ENCODE results near the gene IL1A.
A peak's percentile ranks its signal among the peaks of the same experiment; 100 is the strongest.
"Not testable (repeated sequence)": the region's sequence is repeated elsewhere in the genome, so short reads cannot be mapped to it uniquely, and the experiment has no call there.

Gene IL1A

GRCh38 chr2:112784199-112785189 lies at the start of gene IL1A:
IL1A (minus strand) TSS chr2:112784493; CDS start chr2:112783770, 723 bp downstream.
- H3K4me3 ChIP-seq (replicated peaks in 1 of 2; ENCODE audit: low read depth in 2 of 2, low read length in 2 of 2) = peak within 1 kb of the TSS in 1 of 2 donors; percentile 43
- DNase-seq (ENCODE audit: low read depth in 2 of 2) = peak; percentile 59 to 95
- TF ChIP-seq CTCF (IDR thresholded peaks at IDR 0.05; ENCODE audit: low read depth, low read length) = no peak

DNA sequence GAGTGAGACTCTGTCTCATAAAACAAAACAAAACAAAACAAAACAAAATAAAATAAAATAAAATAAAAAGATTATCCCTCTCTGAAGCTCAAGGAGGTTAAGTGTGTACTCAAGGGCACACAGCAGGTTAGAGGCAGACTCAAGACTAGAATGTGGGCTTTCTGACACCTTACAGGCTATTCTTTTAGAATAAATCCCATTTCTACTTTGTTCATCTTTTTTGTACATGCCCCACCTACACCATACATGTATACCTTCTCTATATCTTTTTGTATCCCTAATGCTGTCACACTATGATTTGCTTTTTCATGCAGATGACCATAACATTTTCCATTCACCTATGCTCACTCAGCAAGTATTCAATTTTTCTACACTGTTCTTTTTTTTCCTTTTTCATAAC lies 49.7 kb upstream of the IL1A start:
- TF ChIP-seq CTCF (IDR thresholded peaks at IDR 0.05; ENCODE audit: low read depth, low read length) = no peak
- DNase-seq (ENCODE audit: low read depth in 2 of 2) = no peak
- peak overlapping the region in 1 of 2 donors; percentile 50 for H3K4me3 ChIP-seq (replicated peaks in 1 of 2; ENCODE audit: low read depth in 2 of 2, low read length in 2 of 2)

GRCh38 chr2:112833639-112833931 lies 49.3 kb upstream of the IL1A start:
- DNase-seq (ENCODE audit: low read depth in 2 of 2) = peak in 1 of 2 donors; percentile 42
- H3K4me3 ChIP-seq (replicated peaks in 1 of 2; ENCODE audit: low read depth in 2 of 2, low read length in 2 of 2) = not testable (repeated sequence)

DNA sequence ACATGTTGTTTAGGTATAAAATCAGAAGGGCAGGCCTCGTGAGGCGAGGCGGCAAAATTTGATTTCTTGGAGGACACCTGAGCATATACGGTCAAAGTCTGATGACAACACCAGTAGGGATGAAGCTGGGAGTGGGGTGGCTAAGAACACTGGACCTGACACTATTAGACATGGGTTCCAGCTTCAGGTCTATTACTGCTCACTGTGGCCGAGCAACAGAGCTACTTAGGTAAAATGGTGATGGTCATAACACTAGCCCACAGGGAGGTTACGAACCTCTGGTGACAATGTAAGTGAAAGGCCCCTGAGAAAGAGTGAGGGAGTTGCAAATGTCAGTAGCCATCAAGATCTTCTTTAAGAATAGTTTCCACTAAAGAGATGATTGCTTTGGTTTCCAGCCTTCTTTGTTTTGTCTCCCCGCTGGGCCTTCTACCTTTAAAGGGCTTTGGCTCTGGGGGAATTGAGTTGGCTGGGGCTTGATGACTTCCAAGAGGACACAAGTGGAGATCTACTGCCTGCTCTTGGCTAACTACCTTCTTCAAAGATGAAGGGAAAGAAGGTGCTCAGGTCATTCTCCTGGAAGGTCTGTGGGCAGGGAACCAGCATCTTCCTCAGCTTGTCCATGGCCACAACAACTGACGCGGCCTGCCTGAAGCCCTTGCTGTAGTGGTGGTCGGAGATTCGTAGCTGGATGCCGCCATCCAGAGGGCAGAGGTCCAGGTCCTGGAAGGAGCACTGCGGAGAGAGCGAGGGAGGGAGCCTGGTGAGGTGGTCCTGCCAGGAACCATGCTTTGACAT lies 48.7 kb upstream of the IL1A start:
- H3K4me3 ChIP-seq (replicated peaks in 1 of 2; ENCODE audit: low read depth in 2 of 2, low read length in 2 of 2) = no peak overlapping the region
- TF ChIP-seq CTCF (IDR thresholded peaks at IDR 0.05; ENCODE audit: low read depth, low read length) = no peak
- DNase-seq (ENCODE audit: low read depth in 2 of 2) = no peak

- peak in 1 of 2 donors; percentile 27 for DNase-seq (ENCODE audit: low read depth in 2 of 2)
- no peak for TF ChIP-seq CTCF (IDR thresholded peaks at IDR 0.05; ENCODE audit: low read depth, low read length)
- no peak overlapping the region for H3K4me3 ChIP-seq (replicated peaks in 1 of 2; ENCODE audit: low read depth in 2 of 2, low read length in 2 of 2)
These were observed 47.9 kb upstream of the IL1A start for GRCh38 chr2:112831946-112832840.

- H3K4me3 ChIP-seq (replicated peaks in 1 of 2; ENCODE audit: low read depth in 2 of 2, low read length in 2 of 2) = no peak overlapping the region
- DNase-seq (ENCODE audit: low read depth in 2 of 2) = peak in 1 of 2 donors; percentile 36
- TF ChIP-seq CTCF (IDR thresholded peaks at IDR 0.05; ENCODE audit: low read depth, low read length) = no peak
These were observed 47.2 kb upstream of the IL1A start for GRCh38 chr2:112831513-112831845.

Measured in cardiac fibroblast (primary cell).